Cardiac fibroblast (primary cell): Measurements from ENCODE around the gene FMN1.
A peak's percentile ranks its signal among the peaks of the same experiment; 100 is the strongest.

Experiments used
- DNase-seq, 2 donors: peaks; one replicate each; pipeline versions ENCODE4 v3.0.0 to v3.0.0-alpha.2; 2010; ENCODE audit warnings: low read depth in 2 of 2
- H3K4me3 ChIP-seq, 2 donors: replicated peaks in 1 of 2; 1 replicate in 1 of 2; 2 replicates in 1 of 2; pipeline ENCODE4 v1.5.1; 2011; ENCODE audit warnings: low read depth in 2 of 2, low read length in 2 of 2, mild to moderate bottlenecking in 2 of 2, moderate library complexity in 1 of 2
- TF ChIP-seq, protein P1 (sequence below): IDR thresholded peaks from one replicate; pipeline ENCODE4 v1.5.1; 2011; ENCODE audit warnings: low read depth, mild to moderate bottlenecking, low read length, inconsistent platforms

FMN1 gene

DNA sequence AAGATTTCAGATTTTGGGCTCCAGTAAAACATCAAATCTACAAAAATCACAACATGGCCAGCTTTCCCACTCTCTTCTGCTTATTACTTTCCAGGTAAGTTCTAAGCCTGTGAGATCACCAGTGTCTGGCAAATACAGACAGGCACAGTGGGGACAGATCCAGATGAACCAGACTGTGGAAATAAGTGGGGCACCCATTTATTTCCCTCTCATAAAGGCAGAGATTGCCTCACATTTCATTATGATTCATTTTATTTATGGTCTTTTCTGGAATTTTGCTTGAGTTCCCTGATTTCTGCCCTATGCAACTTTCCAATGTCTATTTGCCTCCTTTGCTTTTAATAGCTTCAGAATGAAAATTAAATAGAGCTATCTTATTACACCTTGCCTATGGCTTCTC, 409.9 kb downstream of the FMN1 start:
- TF ChIP-seq, protein P1, sequence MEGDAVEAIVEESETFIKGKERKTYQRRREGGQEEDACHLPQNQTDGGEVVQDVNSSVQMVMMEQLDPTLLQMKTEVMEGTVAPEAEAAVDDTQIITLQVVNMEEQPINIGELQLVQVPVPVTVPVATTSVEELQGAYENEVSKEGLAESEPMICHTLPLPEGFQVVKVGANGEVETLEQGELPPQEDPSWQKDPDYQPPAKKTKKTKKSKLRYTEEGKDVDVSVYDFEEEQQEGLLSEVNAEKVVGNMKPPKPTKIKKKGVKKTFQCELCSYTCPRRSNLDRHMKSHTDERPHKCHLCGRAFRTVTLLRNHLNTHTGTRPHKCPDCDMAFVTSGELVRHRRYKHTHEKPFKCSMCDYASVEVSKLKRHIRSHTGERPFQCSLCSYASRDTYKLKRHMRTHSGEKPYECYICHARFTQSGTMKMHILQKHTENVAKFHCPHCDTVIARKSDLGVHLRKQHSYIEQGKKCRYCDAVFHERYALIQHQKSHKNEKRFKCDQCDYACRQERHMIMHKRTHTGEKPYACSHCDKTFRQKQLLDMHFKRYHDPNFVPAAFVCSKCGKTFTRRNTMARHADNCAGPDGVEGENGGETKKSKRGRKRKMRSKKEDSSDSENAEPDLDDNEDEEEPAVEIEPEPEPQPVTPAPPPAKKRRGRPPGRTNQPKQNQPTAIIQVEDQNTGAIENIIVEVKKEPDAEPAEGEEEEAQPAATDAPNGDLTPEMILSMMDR: no peak
- DNase-seq: no peak
- H3K4me3 ChIP-seq: no peak overlapping the region

DNA sequence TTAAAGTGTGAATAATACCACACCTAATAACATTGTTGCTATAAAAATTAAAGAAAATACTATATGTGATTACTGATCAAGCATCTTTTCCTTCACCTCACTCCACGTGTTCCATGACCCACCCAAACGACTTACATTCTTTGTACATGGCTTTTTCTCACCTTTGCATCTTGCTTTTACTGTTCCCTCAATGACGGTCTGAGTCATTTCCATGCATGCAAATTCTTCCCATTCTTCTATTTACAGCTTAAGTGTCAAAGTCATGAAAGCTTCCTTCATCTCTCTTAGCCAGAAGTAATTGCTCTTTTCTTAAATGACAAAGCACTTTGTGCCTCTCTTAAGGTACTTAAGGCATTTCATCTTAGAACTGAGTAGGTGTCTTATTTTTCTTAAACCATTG, 412.7 kb downstream of the FMN1 start:
- TF ChIP-seq, protein P1: no peak
- DNase-seq: no peak
- H3K4me3 ChIP-seq: no peak overlapping the region

DNA sequence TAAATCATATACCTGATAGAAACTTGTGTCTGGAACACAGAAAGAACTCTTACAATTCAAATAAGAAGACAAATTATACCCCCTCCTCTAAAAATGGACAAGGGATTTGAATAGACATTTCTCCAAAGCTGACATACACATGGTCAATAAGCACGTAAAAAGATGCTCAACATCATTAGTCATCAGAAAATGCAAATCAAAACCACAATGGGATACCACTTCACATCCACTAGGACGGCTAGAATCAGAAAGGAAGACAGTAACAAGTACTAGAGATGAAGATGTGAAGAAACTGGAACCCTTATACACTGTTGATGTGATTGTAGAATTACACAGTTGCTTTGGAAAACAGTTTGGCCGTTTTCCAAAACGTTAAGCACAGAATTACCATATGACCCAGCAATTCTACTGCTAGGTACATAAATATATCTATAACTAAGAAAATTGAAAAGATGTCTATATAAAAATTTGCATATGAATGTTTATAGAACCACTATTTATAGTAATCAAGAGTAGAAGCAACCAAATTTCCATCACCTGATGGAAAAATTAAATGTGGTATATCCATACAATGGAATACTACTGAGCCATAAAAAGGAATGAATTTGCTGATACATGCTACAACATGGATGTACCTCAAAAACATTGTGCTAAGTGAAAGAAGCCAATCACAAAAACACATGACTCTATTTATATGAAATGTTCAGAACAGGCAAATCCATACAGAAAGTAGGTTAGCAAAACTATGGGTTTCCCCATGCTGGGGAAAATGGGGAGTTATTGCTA, 415.9 kb downstream of the FMN1 start:
- peak in 1 of 2 donors; percentile 52 for DNase-seq
- TF ChIP-seq, protein P1: no peak

DNA sequence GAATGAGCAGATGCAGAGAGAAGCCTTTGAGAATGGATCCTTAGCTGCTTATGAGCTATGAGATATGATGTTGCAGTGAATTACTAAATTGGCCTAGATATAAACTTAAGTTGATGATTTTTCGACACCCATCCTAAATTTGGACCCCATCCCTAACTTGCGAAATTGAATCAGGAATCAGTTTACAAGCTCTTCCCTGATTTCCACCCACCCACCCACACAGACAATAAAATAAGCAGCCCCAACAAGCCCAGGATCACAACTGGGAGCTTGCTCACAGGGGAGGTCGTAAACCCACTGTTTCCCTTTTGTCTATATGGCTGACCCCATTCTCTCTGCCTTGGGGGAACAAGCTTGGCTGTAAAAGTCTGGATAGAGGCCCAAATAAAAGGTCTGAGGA, 419.4 kb downstream of the FMN1 start:
- TF ChIP-seq, protein P1: no peak
- no peak overlapping the region for H3K4me3 ChIP-seq
- DNase-seq: no peak

More for the DNA sequence above, 415.9 kb downstream of the FMN1 start:
- H3K4me3 ChIP-seq: no peak overlapping the region

DNA sequence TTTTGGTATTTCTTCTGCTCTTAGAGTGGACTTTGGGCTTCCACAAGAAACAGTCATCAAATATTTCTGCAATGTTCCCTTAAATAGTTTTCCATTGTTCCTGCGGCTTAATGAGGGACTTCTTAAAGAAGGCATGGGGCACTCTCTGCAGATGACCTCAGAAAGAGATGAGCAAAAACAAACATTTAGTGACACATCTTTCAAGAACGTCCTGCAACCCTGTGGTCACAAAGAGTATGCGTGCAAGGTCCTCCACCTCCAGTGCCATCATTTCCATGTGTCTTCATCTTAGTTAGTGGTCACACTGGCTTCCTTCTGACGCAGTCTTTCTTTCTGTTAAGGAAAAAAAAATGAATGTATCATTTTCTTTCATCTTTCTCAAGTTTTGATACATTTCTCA, 420.5 kb downstream of the FMN1 start:
- DNase-seq: peak; percentile 54 to 98
- no peak overlapping the region for H3K4me3 ChIP-seq
- TF ChIP-seq, protein P1: no peak

DNA sequence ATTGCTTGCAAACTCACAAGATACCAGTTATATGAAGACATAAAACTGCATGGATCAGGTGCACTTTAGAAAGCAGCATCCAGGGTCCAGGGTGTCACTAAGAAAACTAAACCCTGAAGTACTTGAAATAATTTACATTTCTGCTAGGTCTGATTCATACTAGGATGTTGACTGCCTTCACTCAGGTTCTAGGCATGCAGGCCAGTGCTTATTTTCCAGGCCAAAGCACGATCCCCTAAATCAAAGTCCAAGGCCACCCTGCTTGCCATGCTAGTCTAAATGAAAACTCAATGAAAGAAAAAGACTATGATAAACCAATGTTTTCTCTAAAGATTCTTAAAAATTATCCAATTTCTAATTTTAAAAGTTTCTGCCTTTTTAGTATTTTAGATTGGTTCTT, 427.3 kb downstream of the FMN1 start:
- H3K4me3 ChIP-seq: no peak overlapping the region
- TF ChIP-seq, protein P1: no peak
- DNase-seq: no peak

DNA sequence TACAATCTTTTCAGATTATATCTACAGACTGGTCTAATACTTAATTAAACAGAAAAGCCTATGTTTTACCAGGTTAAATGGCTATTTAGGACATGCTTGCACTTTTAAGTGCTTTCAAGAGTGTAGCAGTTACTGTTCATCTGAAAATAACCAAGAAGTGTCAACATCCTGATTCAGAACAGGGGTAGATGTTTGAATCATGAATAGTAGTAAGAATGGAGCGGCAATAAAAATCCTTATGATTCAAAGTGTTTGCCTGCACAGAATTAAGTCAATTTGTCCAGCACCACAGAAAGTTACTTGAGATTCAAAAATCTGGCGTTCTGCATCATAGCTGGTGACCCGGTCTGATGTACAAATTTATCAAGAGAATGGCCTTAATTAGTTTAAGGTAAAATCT, 428.4 kb downstream of the FMN1 start:
- no peak overlapping the region for H3K4me3 ChIP-seq
- no peak for DNase-seq
- TF ChIP-seq, protein P1: no peak
